Muscle layer of duodenum (tissue), 2 donors: ENCODE measurements around the gene SGPP2.

ENCODE experiments used
- H3K27ac ChIP-seq: one replicate; pipeline ENCODE4 v1.7.0; 2013; ENCODE audit warnings: mild to moderate bottlenecking, low read length
- H3K27me3 ChIP-seq: one replicate; pipeline ENCODE4 v1.7.0; 2013; ENCODE audit warnings: low read depth, mild to moderate bottlenecking, control low read depth, low read length
- H3K36me3 ChIP-seq, 2 donors: one replicate each; pipeline ENCODE4 v1.7.0; 2013; ENCODE audit warnings: low read length in 2 of 2, control low read depth in 1 of 2, mild to moderate bottlenecking in 1 of 2; ENCODE audit not compliant: insufficient read depth in 2 of 2, control insufficient read depth in 1 of 2
- H3K4me1 ChIP-seq, 2 donors: one replicate each; pipeline ENCODE4 v1.7.0; 2013; ENCODE audit warnings: low read length in 2 of 2, mild to moderate bottlenecking in 2 of 2, control low read depth in 1 of 2, moderate library complexity in 1 of 2; ENCODE audit not compliant: insufficient read depth in 2 of 2, control insufficient read depth in 1 of 2
- H3K4me3 ChIP-seq, 2 donors: one replicate each; pipeline ENCODE4 v1.7.0; 2013; ENCODE audit warnings: low read length in 2 of 2, low read depth in 1 of 2, mild to moderate bottlenecking in 1 of 2
- H3K9me3 ChIP-seq, 2 donors: one replicate each; pipeline ENCODE4 v1.7.0; 2013; ENCODE audit warnings: low read length in 2 of 2, control low read depth in 1 of 2, mild to moderate bottlenecking in 1 of 2; ENCODE audit not compliant: control insufficient read depth in 1 of 2
- donor health status: healthy.

Gene SGPP2

DNA sequence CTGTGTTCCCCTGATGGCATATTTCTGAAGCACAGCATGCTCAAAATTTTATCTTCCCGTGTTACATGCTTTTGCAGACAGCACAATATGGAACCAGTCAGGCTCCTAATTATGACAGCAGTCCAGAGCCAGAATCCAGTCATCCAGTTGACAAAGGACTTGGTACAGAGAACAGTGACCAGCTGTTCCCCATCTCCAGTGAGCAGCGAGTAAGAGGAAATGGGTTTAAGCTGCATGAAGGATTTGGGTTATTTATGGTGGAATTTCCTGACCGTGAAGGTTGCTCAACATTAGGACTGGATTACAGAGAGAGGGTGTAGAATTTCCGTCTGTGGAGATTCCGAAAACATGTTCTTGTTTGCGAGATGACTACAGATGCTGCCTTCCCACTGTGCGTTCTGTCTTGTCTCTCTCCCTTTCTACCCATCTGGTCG lies 24.4 kb downstream of the SGPP2 start:
- Histone ChIP-seq H3K36me3 (no peaks in the 10 kb centered on the region), H3K4me1 (peaks cover 0 to 8% of the 10 kb centered on the region in 2 donors), H3K9me3 (no peaks in the 10 kb centered on the region), H3K4me3 (no peak overlapping the region), H3K27me3 (no peaks in the 10 kb centered on the region), H3K27ac (no peak overlapping the region)

DNA sequence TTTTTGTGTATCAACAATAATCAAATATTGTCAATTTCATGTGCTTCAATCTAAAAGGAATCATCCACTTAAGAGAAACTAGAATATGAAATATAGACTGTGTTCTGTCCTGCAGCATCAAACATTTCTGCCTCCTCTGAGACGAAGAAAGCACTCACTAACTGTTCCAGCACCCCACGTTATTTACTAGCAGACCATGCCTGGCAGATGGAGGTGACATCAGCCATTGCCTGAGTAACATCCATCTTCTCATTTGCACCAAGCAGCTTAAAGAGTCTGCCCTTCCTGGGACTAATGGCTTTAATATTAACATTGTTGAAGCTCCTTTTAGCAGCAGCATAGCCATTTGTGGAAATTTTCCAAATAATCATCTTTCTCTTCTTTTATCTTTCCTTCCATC lies 25.7 kb downstream of the SGPP2 start:
- no peak overlapping the region for H3K4me3 ChIP-seq
- no peaks in the 10 kb centered on the region for H3K36me3 ChIP-seq
- H3K27ac ChIP-seq: no peak overlapping the region
- H3K27me3 ChIP-seq: no peaks in the 10 kb centered on the region
- no peaks in the 10 kb centered on the region for H3K9me3 ChIP-seq
- peaks cover 0 to 8% of the 10 kb centered on the region in 2 donors for H3K4me1 ChIP-seq

DNA sequence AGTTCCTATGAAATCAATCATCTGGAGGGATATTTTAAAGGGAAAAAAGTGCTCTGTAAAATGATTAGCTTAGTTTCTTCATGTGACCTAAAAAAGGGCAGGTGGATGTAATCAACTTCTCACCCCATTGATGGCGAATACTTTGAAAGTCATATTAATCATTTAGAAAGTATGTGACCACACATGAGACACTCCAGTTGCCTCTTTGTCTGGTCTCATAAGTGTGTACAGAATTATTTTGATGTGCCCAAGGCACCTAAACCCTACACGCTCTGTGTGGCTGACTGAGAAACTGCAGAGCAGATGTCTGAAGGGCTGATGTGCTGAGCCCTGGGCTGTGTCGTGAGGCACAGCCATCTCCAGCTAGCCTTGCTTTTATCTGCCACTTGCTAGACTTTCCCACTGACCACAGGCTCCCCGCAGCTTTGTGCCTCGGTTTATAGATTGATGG lies 26.9 kb downstream of the SGPP2 start:
- peaks cover 0 to 8% of the 10 kb centered on the region in 2 donors for H3K4me1 ChIP-seq
- no peaks in the 10 kb centered on the region for H3K36me3 ChIP-seq
- H3K4me3 ChIP-seq: no peak overlapping the region
- H3K27ac ChIP-seq: no peak overlapping the region
- no peaks in the 10 kb centered on the region for H3K27me3 ChIP-seq
- no peaks in the 10 kb centered on the region for H3K9me3 ChIP-seq

DNA sequence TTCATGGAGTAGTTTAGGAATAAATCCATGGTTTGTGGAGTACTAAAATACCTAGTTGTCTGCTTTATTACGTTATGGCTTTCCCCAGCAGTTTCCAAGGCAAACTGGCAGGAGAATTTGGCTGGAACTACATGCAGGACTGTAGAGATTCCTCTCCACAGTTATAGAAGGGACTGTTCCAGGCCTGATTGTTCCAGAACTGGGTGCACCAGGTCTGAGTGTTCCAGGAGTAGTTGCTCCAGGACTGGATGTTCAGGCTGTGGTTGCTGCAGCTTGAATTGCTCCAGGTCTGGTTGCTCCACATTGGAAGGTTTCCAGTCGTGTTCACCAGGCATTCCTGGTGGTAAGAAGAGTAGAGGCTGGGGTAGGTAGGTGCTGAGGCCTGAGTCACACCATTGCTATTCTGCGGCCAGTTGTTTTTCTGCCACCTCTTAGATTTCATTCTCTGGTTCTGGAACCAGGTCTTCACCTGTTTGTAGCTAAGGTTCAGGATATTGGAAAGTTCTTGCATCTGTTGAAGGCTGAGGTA lies 28.1 kb downstream of the SGPP2 start:
- no peaks in the 10 kb centered on the region for H3K9me3 ChIP-seq
- no peaks in the 10 kb centered on the region for H3K36me3 ChIP-seq
- H3K4me1 ChIP-seq: peaks cover 0 to 8% of the 10 kb centered on the region in 2 donors
- H3K4me3 ChIP-seq: no peak overlapping the region
- H3K27me3 ChIP-seq: no peaks in the 10 kb centered on the region
- no peak overlapping the region for H3K27ac ChIP-seq

DNA sequence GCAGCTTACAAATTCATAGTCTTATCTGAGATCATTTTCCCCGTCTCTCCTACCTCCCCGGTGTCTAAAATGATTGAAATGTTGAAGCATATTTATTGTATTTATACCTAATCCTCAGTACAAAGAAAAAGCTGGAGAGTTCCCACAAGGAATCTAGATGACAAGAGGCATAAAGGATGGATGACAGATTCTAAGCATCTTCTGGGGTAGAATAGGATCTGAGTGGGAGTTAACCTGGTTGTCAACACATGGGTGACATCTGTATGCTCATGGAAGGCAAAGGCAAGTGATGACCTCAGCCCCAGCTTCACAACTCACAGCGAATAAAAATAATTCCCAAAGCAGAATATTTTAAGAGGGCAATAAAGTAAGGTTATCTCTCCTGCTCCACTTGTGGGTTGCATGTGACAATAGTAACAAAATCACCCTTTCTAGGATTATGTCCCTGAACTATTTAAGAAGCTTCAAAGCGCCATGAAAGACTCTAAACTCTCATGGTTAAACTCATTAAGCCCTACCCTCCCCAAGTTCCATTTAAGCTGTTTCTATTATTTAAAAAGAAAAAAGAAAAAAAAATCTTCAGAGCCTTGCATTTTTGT lies 32.2 kb downstream of the SGPP2 start:
- Histone ChIP-seq H3K27me3 (no peaks in the 10 kb centered on the region), H3K27ac (no peak overlapping the region), H3K4me1 (no peaks in the 10 kb centered on the region), H3K36me3 (no peaks in the 10 kb centered on the region), H3K9me3 (no peaks in the 10 kb centered on the region), H3K4me3 (no peak overlapping the region)

DNA sequence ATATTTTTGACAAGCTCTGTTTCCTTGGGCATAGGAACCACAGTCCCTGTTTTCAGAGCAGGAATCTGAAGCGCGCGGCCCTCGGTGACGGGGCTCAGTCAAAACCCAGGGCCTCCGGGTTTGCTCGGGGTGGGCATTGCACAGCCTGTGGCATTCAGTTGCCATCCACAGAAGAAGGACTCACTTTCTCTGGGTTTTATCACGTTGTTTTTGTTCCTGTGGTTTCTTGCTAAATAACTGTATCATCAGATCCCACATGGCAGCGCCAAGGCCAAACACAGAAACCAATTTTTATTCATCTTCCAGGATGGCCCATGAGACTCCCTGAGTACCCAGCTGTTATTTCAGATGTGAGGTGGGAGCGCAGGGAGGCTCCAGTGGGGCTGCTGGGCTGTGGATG lies 35.6 kb downstream of the SGPP2 start:
- no peaks in the 10 kb centered on the region for H3K27me3 ChIP-seq
- no peaks in the 10 kb centered on the region for H3K4me1 ChIP-seq
- H3K4me3 ChIP-seq: no peak overlapping the region
- no peak overlapping the region for H3K27ac ChIP-seq
- H3K36me3 ChIP-seq: no peaks in the 10 kb centered on the region
- H3K9me3 ChIP-seq: no peaks in the 10 kb centered on the region

DNA sequence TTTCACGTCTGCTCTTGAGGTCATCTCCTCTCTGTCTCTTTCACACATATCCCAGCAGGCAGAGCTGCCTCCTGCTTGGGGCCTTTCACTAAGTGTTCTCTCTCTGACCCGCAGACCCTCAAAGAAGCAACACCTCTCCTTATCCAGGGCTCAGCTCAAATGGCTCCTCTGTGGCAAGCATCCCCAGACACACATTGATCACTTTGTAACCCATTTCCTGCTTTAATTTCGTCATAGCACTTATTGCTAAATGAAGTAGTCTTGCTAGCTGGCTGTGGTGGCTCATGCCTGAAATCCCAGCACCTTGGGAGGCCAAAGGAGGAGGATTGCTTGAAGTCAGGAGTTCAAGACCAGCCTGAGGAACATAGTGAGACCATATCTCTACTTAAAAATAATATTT lies 41.4 kb downstream of the SGPP2 start:
- Histone ChIP-seq H3K9me3 (peaks cover 0 to 3% of the 10 kb centered on the region in 2 donors), H3K36me3 (no peaks in the 10 kb centered on the region), H3K4me3 (no peak overlapping the region), H3K4me1 (no peaks in the 10 kb centered on the region), H3K27me3 (no peaks in the 10 kb centered on the region), H3K27ac (no peak overlapping the region)

DNA sequence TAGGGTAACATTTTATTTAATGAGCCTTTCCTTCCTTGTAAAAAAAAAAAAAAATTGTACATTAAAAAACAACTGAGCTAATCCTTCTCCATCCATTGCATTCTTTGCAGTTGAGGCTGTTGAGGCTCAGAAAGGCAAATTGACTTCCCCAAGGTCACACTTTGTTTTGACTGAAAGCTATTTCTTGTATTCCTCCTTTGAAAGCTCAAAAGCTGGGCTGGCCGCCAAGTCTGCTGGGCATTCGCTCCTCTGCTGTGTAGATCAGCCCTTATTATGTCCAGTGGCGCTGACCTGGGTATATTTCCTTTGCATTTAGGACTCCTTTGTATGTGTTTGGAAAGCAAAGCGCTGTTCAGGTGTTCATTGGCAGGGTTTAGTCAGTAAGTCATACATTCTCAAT lies 44.0 kb downstream of the SGPP2 start:
- no peaks in the 10 kb centered on the region for H3K4me1 ChIP-seq
- H3K36me3 ChIP-seq: no peaks in the 10 kb centered on the region
- no peaks in the 10 kb centered on the region for H3K27me3 ChIP-seq
- peaks cover 0 to 3% of the 10 kb centered on the region in 2 donors for H3K9me3 ChIP-seq
- H3K4me3 ChIP-seq: no peak overlapping the region
- no peak overlapping the region for H3K27ac ChIP-seq

DNA sequence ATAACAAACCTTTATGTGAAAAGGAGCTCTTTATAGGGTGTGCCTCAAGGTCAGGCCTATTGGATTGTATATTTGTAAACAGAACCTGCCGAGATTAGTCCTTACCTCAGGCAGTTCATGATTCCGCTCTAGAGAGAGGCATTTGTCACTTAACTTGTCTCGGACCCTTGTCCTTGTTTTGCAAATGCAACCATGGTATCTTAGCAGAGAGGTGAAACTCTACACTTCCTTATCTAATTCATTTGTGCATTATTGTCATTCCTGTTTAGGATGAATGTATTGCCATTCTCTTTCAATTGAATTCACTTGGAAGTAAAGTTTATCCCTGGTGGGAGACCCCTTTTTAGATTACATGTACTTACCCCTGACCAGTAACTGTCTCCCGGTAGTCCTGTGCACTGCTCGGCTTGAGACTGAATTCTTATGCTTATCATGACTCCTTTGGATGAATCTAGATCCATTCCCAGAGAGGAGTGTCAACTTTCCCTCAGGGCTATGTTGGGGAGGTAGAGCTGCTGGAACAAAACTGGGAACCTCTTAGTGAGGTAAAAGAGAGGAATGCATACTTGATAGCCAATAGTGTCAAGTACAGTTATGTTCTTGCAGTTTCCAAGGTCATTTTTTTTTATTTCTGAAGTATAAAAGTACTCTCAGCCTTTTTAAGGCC lies 46.6 kb downstream of the SGPP2 start:
- Histone ChIP-seq H3K4me3 (no peak overlapping the region), H3K27ac (no peak overlapping the region), H3K36me3 (no peaks in the 10 kb centered on the region), H3K9me3 (peaks cover 0 to 3% of the 10 kb centered on the region in 2 donors), H3K27me3 (no peaks in the 10 kb centered on the region), H3K4me1 (no peaks in the 10 kb centered on the region)

DNA sequence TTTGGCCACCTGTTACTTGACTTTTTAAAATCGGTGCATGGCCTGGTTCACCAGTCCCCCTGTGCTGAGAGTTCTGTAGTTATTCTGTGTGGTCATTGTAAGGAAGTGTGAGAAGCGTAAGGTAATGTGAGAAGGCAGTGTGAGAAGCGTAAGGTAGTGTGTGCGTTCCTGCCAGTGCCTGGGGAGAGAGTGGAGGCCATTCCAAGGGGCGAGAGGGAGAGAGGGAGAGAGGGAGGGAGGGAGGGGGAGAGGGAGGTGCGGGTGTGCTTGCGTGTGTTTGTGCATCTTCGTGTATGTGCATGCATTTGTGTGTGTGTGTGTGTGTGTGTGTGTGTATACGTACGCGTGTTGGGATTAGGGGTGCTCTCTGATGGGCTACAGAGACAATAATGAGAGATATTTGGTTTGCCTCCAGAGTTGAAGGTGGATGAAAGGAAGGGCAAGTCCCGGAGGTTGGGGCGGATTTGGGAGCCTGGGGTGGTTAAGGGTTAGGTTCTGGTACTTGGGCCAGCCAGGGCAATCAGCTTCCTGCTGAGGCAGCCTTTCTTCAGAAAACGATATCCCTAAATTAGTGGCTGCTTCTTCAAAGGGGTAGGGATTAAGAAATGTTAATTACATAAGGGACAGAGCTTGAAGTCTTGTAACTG lies 53.7 kb downstream of the SGPP2 start:
- Histone ChIP-seq H3K4me1 (no peaks in the 10 kb centered on the region), H3K9me3 (no peaks in the 10 kb centered on the region), H3K27ac (no peak overlapping the region), H3K27me3 (no peaks in the 10 kb centered on the region), H3K36me3 (no peaks in the 10 kb centered on the region), H3K4me3 (no peak overlapping the region)

DNA sequence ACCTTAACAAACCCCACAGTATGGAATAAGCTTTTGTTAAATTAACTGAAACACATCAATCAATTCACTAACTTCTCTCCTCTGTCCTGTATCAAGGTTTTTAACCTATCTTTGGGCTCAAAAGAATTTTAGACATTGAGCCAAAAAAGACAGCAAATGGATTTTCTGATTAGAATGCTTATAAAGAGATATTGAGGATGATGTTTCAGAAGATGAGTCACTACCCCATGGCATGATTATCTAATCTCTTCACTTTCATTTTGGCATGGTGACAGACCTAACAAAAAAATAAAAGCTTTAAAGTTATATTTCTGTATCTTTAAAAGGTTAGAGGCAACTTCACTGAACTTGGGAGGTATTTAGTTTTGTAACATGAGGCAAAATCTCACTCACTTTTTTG lies 55.5 kb downstream of the SGPP2 start:
- no peaks in the 10 kb centered on the region for H3K9me3 ChIP-seq
- no peaks in the 10 kb centered on the region for H3K27me3 ChIP-seq
- no peak overlapping the region for H3K4me3 ChIP-seq
- no peaks in the 10 kb centered on the region for H3K4me1 ChIP-seq
- no peaks in the 10 kb centered on the region for H3K36me3 ChIP-seq
- H3K27ac ChIP-seq: no peak overlapping the region
